Measurements from ENCODE around the gene GCK. TPM values are rescaled to one million over a fixed set of nuclear protein-coding genes. Genes with fewer than 3 reads are reported as not detected.

The GCK gene
- total RNA-seq, 1 donor from 2014 or later: not detected

GRCh38 chr7:44107961-44108767 is 81.1 kb downstream of the GCK start:
- intact Hi-C loops (cut with micrococcal nuclease): no loop called here

- intact Hi-C loops (cut with micrococcal nuclease): no loop called here
Observed at GRCh38 chr7:44107116-44107960, 81.9 kb downstream of the GCK start.

GRCh38 chr7:44106311-44107065 is 82.8 kb downstream of the GCK start:
- intact Hi-C loops (cut with micrococcal nuclease): no loop called here

GRCh38 chr7:44105832-44106231 is 83.4 kb downstream of the GCK start:
- intact Hi-C loops (cut with micrococcal nuclease): no loop called here

GRCh38 chr7:44104860-44105771 is 84.1 kb downstream of the GCK start:
- intact Hi-C loops (cut with micrococcal nuclease): loop anchor here (1.0 kb wide), 1 partner anchor 18 kb away; the partner anchor contains the start of gene POLD2

DNA sequence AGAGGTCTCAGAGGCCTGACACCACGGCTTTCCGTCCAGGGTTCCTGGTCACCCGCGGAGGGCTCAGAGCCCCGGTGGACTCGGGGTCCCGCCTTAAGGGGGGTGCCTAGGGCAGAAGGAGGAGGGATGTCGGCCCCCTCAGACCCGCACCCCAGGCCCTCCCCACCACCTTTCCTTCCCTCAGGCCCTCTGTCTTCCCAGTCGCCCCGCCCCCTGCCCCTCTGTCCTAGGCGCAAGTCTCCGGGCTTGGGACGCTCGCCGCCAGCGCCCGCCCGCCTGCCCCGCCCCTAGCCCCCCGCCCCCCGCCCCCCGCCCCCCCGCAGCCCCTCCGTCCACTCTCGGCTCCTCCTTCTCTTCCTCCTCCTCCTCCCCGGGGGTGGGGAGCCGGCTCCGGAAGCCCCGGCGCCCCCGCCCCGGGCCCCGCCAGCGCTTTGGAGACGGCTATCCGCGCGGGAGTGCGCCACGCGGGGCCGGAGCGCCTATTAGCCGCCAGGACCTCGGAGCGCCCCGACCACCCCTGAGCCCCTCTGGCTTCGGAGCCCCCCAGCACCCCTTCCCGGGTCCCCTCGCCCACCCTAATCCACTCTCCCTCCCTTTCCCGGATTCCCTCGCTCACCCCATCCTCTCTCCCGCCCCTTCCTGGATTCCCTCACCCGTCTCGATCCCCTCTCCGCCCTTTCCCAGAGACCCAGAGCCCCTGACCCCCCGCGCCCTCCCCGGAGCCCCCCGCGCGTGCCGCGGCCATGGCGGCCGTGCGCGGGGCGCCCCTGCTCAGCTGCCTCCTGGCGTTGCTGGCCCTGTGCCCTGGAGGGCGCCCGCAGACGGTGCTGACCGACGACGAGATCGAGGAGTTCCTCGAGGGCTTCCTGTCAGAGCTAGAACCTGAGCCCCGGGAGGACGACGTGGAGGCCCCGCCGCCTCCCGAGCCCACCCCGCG is 85.0 kb downstream of the GCK start, which contains the start of gene AEBP1:
TSS of gene AEBP1 (plus strand) at position 423 of the 937 bp plus-strand sequence. CDS start at position 744, 321 bp downstream.
- intact Hi-C loops (cut with micrococcal nuclease): loop anchor here (1.0 kb wide), 1 partner anchor 19 kb away; the partner anchor contains the start of gene POLD2

- intact Hi-C loops (cut with micrococcal nuclease): no loop called here
Observed at GRCh38 chr7:44103566-44103922, 85.7 kb downstream of the GCK start.

GRCh38 chr7:44102846-44103565 is 86.2 kb downstream of the GCK start:
- intact Hi-C loops (cut with micrococcal nuclease): no loop called here

GRCh38 chr7:44101966-44102845 is 87.0 kb downstream of the GCK start:
- intact Hi-C loops (cut with micrococcal nuclease): no loop called here

DNA sequence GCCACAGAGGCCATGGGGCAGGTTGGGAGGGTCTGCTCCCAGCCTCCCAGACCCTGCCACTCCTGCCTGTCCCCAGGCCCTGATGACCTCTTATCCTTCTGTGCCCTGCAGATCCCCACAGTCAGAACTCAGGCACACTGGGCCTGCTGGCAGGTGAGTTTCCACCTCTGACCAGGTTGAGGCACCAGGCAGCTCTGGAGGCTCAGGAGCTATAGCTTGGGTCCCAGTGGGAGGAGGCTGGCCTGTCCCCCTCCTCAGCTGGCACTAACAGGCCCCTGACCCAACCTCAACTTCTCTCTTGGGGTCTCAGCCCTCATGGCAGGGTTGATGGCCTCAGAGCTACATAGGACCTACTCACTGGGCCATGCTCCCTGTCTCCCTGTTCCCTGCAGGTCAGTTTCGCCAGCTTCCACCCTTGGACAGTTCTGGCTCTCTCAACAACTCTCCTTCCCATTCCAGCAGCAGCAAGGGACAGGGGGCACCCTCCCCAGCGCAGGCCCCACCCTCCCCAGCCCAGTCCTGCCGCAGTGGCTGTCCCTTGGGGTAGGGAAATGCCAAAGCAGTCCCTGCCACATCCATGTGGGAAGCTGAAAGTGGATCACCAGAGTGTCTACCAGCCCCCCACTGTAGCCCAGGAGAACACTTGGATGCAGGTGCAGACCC is 87.8 kb downstream of the GCK start:
- intact Hi-C loops (cut with micrococcal nuclease): no loop called here

GRCh38 chr7:44100458-44101302 is 88.6 kb downstream of the GCK start:
- intact Hi-C loops (cut with micrococcal nuclease): no loop called here

- intact Hi-C loops (cut with micrococcal nuclease): no loop called here
Observed at GRCh38 chr7:44099669-44100068, 89.6 kb downstream of the GCK start.

DNA sequence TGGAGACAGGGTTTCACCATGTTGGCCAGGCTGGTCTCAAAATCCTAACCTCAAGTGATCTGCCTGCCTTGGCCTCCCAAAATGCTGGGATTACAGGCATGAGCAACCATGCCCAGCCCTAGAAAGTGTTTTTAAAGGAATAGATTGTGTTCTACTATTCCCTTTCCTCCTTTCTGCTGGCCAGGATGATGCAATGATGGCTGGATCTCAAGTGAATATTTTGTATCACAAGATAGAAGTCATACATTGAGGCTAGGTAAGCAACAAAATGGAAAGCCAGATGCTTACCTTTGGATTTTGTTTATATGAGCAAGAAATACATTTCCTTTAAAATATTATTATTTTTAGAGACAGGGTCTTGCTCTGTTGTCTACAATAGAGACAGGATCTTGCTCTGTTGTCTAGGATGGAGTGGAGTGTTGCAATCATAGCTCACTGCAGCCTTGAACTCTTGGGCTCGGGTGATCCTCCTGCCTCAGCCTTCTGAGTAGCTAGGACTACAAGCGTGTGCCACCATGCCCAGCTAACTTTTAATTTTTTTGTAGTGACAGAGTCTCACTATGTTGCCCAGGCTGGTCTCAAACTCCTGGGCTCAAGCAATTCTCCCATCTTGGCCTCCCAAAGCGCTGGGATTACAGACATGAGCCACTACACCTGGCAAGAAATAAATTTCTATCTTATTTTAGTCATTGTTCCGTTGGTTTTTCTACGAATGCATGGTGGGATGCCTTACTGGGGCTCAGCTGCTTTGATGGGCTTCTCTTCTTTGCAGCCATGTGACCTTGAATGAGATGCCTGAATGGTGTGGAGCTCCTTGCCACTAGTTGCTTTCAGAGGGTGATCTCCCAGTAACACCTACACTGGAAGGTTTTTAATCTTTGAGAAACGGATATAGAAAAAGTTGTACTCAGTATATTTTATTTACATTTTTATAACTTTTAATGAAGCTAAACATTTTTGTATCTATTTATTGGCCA is 90.9 kb downstream of the GCK start:
- intact Hi-C loops (cut with micrococcal nuclease): no loop called here

DNA sequence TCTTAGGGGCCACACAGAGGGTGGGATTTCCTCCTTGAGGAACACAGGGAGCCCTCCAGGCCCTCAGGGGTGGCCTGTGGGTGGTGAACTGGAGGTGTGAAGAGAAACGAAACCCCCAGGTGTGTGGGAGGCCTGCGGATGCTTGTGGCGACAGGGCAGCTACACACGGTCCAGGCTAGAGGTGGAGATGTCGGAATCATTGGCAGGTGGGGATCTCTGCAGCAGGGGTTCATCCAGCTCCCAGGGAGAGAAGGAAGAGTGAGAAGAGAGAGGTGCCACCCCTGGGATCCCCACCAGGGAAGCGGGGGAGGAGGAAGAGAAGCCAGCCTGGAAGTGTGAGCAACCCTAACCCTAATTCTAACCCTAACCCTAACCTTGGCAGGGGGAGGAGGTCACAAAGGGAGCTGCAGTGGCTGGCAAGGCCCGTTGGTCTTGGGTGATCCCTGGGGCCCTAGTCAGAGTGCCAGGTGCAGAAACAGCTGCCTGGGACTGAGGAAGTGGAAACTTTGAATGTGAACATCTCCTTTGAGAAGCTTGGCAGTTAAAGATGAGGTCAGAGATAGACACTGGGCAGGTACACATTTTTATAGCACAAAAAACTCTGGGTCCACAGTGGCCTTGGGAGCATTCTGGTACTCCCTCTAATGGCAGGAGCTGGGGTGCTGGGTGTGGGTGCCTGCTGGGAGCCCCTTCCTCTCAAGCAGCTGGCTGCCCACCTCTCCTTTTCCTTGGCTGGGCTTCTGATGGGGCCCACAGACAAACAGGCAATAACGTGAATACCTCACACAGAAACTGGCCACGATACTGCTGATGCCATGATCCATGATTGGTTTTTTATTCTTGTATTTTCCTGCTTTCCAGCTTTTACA is 91.9 kb downstream of the GCK start:
- intact Hi-C loops (cut with micrococcal nuclease): no loop called here
